WI38 (cell line): ENCODE data around the gene FAM168A.

Experiments used
- H3K4me3 ChIP-seq: 2 replicates; pipeline ENCODE4 v1.5.1; 2011; ENCODE audit warnings: low read depth, mild to moderate bottlenecking, control low read depth, low read length
- TF ChIP-seq, protein P1 (sequence below): IDR thresholded peaks from 2 replicates; pipeline ENCODE4 v1.5.1; 2012; ENCODE audit warnings: low read depth, mild to moderate bottlenecking, control low read depth, low read length

Gene FAM168A

GRCh38 chr11:73372375-73372993 is 225.4 kb downstream of the FAM168A start:
- no peak overlapping the region for H3K4me3 ChIP-seq
- TF ChIP-seq, protein P1, sequence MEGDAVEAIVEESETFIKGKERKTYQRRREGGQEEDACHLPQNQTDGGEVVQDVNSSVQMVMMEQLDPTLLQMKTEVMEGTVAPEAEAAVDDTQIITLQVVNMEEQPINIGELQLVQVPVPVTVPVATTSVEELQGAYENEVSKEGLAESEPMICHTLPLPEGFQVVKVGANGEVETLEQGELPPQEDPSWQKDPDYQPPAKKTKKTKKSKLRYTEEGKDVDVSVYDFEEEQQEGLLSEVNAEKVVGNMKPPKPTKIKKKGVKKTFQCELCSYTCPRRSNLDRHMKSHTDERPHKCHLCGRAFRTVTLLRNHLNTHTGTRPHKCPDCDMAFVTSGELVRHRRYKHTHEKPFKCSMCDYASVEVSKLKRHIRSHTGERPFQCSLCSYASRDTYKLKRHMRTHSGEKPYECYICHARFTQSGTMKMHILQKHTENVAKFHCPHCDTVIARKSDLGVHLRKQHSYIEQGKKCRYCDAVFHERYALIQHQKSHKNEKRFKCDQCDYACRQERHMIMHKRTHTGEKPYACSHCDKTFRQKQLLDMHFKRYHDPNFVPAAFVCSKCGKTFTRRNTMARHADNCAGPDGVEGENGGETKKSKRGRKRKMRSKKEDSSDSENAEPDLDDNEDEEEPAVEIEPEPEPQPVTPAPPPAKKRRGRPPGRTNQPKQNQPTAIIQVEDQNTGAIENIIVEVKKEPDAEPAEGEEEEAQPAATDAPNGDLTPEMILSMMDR, result 0 out of 2 replicates have a peak, but pooled peaks have one; percentile 15

GRCh38 chr11:73367482-73368024 is 230.4 kb downstream of the FAM168A start:
- TF ChIP-seq, protein P1, result no peak
- no peak overlapping the region for H3K4me3 ChIP-seq

- H3K4me3 ChIP-seq, result no peak overlapping the region
- TF ChIP-seq, protein P1, result no peak
Measured at GRCh38 chr11:73366953-73367352, 231.0 kb downstream of the FAM168A start.

DNA sequence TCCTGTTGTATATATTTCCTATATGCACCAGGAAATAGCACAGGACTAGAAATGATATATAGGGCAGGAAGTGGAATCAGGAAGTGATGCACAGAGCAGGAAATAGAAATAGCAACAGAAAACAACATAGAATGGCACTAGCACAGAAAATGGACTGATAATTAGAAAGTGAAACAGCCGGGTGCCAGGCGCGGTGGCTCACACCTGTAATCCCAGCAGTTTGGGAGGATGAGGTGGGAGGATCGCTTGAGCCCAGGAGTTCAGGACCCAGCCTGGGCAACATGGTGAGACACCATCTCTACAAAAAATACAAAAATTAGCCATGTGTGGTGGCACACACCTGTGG is 231.7 kb downstream of the FAM168A start:
- no peak overlapping the region for H3K4me3 ChIP-seq
- TF ChIP-seq, protein P1, result no peak

DNA sequence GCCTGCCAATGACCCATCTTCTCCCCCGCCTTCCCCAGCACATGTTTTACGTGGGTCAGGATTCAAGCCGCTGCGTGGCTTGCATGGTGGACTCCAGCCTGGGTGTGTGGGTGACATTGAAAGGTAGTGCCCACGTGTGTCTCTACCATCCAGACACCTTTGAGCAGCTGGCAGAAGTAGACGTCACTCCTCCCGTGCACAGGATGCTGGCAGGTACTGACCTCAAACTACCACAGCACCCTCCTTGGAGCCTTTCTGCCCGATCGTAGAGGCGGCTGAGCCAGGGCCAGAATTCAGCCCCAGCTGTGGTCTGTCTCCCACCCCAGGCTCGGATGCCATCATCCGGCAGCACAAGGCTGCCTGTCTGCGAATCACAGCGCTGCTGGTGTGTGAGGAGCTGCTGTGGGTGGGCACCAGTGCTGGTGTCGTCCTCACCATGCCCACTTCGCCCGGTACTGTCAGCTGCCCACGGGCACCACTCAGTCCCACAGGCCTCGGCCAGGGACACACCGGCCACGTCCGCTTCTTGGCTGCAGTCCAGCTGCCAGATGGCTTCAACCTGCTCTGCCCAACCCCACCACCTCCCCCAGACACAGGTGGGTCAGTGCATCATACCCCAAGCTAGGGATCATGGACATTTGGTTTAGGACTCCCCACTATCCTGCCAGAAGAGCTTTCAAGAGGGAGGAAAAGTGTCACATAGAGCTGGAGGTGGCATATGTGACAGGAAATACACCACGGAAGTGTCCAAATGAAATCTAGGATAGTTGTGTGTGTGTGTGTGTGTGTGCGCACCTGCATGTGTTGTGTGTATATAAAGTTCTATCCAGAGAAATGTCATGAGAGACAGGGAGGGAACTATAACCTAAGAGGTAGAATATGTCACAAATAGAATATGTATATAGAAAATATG is 232.3 kb downstream of the FAM168A start:
- no peak overlapping the region for H3K4me3 ChIP-seq
- TF ChIP-seq, protein P1, result no peak

- TF ChIP-seq, protein P1, result no peak
- no peak overlapping the region for H3K4me3 ChIP-seq
Measured at GRCh38 chr11:73363147-73363546, 234.8 kb downstream of the FAM168A start.
